ENCODE results near the gene IL21R.
"Not testable (repeated sequence)": the region's sequence is repeated elsewhere in the genome, so short reads cannot be mapped to it uniquely, and the experiment has no call there.

The IL21R gene

DNA sequence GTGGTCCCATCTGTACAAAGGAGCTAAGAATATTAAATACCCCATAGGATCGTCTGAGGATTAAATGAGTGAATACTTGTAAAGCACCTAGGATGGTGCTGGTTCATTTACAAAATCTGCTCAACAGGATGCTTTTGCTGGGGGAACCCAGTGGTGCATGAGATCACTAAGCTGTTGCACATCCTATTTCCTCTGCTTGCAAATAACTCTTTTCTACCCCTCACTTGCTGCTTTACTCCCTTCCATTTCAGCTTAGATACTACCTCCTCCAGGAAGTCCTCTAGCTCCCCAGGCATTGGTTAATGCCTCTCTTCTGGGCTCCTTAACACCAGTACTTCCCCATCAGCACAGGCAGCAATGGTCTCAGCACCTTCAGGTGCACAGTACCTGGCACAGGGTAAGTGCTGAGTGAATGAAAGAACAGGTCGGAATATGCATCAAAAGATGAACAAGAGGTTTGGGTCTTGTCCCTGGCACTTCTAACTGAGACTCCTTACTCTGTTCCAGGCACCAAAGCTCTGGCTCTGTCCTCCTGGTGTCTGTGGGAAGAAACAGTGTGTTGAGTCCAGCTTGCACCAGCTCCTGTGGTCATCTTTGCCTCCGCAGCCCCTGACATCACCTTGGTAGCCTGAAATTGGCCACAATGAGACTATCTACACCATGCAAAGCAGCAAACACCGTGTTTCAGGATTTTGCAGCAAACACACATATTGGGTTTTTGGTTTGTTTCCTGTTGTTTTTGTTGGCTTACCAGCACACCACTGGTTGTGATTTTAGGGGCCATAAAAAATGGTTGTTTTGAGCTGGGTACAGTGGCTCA, 24.1 kb upstream of the IL21R start:
- no peak for DNase-seq

DNA sequence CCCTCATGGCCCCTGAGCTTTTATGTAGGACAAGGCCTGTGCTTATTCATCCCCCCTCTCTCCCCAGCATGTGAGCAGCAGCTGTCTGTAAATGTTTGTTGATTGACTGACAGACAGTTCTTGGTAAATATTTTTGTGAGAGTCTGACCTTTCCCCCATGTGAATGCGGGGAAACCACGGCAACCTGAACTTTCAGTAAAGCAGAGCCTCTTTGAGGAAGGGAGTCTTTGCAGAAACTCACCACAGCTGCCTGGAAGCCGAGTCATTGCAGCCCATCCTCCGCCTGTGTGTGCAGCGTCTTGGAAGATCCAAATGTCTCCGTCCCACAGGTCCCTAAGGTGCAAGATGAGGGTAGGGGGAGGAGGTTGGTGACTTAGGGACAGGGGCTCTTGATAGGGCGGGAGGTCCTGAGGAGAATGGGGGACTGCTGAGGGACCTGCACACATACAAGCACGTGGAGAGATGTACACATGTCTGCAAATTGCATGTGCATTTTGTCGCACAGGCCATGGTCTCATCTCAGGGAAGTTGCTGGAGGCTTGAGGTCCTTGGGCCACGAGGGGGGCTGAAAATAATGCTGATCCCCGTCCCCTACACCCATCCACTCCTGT, 23.0 kb upstream of the IL21R start:
- no peak for DNase-seq

- no peak for DNase-seq
Measured at GRCh38 chr16:27379919-27380318, 22.1 kb upstream of the IL21R start.

GRCh38 chr16:27381236-27381635, 20.7 kb upstream of the IL21R start:
- DNase-seq = no peak

DNA sequence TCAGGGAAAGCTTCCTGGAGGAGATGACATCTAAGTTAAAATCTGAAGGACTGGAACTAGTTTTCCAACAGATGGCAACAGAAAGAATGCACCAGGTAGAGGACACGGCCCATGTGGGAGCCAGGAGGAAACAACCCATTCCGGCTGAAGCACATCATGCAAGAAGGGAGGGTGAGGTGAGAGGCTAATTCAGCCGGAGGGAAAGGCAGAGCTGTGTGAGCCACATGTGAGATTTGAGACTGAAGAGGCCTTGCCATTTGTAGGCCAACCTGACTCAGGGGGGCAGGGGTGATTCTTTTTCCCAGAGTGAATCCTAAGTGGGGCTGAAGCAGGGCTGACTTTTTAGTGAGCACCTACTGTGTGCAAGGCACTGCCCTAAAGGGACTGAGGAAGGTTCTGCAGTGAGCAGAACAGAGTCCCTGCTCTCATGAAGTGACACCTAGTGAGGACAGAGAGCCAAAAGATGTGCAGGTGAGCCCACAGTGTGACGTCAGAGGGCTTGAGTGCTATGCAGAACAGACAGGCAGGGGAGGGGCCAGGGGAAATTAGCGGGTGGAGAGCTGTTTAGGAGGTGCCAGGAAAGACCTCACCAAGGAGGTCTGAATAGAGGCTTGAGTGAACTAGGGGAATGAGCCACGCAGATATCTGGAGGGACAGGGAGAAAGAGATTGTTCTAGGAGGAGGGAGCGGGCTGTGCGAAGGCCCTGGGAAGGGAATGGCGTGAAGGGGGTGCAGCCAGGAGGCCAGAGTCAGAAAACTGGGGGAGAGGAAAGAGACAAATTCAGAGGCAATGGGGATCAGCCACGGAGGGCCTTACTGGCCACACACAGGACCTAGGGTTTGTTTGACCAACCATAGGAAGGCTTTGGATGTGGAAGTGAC, 19.8 kb upstream of the IL21R start:
- DNase-seq = no peak

DNA sequence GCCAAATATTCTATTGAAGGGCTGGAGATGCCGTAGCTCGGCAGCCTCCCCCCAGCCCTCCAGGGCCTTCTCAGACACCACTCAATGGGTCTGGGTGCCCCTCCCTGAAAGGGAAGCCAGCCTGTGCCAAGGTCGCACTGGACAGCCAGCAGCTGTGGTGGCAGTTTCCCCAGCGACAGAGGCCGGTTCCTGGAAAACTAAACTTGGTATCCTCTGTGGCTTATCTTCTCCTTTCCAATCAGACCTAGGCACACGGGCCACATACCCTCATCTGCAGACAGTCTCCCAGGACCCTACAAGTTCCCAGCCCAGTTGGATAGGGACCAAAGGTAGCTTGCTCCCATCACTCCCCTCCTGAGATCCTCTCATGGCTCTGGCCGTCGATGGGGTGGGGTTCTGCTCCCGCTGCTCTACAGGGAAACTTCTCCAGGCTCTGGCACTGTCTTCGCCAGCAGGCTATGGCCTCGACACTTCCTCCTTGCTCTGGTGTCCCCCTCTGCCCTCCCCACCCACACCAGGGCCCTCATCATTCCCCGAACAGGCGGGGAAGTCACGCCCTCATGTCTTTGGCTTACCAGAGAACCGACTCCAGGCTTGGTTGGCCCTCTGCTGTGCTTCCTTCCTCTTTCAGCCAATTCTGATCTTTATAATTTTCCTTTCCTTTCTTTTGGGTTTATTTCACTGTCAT, 18.3 kb upstream of the IL21R start:
- DNase-seq = no peak

GRCh38 chr16:27384425-27384824, 17.5 kb upstream of the IL21R start:
- DNase-seq = no peak

DNA sequence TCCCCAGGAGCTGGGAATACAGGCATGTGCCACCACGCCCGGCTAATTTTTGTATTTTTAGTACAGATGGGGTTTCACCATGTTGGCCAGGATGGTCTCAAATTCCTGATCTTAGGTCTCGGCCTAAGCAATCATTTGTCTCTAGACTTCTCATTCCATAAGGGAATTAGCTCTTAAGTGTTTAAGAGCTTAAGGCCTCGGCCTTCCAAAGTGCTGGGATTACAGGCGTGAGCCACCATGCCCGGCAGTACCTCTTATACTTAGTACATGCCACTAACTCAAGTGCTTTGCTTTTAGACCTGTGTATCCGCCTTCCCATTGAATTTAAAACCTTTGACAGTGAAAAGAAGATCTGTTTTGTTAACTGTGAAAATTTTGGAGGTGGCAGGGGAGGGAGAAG, 16.6 kb upstream of the IL21R start:
- DNase-seq = no peak

DNA sequence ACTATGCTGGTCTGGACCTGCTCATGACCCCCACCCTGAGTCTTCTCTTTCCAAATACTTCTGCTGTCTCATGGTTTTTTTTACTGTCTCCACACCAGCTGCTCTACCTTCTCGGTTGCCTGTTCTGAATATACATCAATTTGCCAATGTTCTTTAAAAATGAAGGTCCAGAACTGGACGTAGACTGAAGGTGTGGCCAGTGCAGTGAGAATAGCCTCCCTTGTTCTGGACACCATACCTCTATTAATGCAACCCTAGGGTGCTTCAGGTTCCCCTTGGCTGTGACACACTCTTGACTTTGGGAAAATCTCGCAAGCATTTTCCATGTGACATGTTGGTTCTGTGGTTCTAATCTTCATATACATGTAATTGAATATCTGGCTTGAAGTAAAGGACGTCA, 15.3 kb upstream of the IL21R start:
- DNase-seq = no peak

DNA sequence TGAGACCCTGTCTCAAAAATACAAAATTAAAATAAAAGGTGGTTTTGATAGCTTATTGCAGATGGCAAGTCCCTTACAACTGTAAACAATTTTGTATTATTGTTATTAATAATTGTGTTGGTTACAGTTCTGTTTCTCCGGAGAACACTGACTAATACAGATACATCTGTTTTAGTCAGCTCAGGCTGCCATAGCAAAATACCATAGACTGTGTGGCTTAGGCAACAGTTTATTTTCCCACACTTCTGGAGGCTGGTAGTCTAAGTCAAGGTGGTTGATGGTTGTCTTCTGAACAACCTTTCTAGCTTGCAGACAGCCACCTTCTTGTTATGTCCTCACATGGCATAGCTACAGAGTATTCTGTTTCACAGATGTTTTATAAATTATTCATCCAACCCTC, 14.2 kb upstream of the IL21R start:
- no peak for DNase-seq

DNA sequence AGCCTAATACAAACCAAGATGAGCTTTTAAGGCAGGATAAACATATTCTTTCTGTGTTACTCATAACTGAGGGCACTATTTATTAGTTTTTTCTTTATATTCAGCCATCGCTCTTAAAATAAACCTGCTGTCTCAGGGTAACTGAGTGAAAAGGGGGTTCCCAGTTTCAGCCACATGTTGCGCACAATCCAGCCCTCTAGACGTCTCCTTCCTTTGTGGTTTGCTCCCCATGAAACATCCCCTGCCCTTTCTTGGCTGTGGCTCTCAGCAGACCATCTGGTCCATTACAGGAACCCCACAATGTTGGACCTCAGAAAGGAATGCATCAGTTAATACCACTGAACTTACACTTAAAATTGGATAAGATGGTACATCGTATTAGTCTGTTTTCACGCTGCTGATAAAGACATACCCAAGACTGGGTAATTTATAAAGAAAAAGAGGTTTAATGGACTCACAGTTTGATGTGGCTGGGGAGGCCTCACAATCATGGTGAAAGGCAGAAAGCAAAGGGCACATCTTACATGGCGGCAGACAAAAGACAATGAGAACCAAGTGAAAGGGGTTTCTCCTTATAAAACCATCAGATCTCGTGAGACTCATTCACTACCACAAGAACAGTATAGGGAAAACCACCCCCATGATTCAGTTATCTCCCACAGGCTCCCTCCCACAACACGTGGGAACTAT, 12.6 kb upstream of the IL21R start:
- DNase-seq = no peak

DNA sequence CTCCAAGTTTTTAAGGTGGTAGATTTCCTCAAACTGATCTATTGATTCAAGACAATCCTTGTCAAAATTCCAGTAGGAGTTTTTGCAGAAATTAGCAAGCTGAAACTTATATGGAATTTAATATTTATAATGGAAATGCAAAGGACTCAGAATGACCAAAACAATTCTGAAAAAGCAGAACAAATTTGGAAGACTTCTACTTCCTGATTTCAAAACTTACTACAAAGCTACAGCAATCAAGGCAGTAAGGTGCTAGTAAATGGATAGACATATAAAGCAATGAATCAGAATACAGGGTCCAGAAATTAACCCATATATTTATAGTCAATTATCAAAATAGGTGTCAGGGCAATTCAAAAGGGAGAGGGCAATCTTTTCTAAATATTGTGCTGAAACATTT, 11.8 kb upstream of the IL21R start:
- DNase-seq = no peak

GRCh38 chr16:27392671-27393070, 9.3 kb upstream of the IL21R start:
- no peak for DNase-seq

DNA sequence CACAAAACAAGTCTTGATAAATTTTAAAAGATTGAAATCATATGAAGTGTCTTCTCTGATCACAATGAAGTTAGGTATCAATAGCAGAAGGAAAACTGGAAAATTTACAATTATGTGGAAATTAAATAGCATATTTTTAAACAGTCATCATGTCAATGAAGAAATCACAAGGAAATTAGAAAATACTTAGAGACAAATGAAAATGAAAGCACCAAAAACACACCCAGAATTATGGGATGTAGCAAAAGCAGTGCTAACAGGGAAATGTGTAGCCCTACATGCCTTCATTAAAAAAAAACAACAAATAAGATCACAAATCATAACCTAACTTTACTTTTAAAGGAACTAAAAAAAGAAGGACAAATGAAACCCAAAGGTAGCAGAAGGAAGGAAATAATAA, 7.5 kb upstream of the IL21R start:
- DNase-seq = no peak

- not testable (repeated sequence) for DNase-seq
Measured at GRCh38 chr16:27398341-27398893, 3.6 kb upstream of the IL21R start.

GRCh38 chr16:27398894-27399853, 2.8 kb upstream of the IL21R start:
- DNase-seq = no peak

- DNase-seq = no peak
Measured at GRCh38 chr16:27399969-27400368, 2.0 kb upstream of the IL21R start.

GRCh38 chr16:27400751-27401620, 988 bp upstream of the IL21R start:
- no peak for DNase-seq

GRCh38 chr16:27402569-27402963, 592 bp downstream of the IL21R start:
- no peak for DNase-seq

Data from NCI-H2171 treated with DMSO at 0.1 percent for 48 hours (cell line).